Psoas muscle (tissue), 8 donors: ENCODE results near the gene KLHDC7B. TPM values are rescaled to one million over a fixed set of nuclear protein-coding genes. Genes with fewer than 3 reads are reported as not detected.

Experiments used
- ATAC-seq, 4 donors: fragments of 200-7000 bp; cut with Tn5 transposase; one replicate each; pipeline ENCODE4 v1.9.1; 2020; ENCODE audit warnings: moderate library complexity in 3 of 4, mild to moderate bottlenecking in 2 of 4
- DNase-seq, 2 donors: peaks; one replicate each; pipeline ENCODE4 v3.0.0-alpha.2; 2020
- H3K27ac ChIP-seq: fragments of 200-600 bp; one replicate; pipeline ENCODE4 v1.8.0; 2022
- H3K27me3 ChIP-seq, 3 donors: fragments of 200-600 bp in 1 of 3; one replicate each; pipeline versions ENCODE4 v1.6.1 to v1.8.0; 2013 to 2022; ENCODE audit warnings: low read length in 2 of 3, mild to moderate bottlenecking in 2 of 3, moderate library complexity in 1 of 3; ENCODE audit not compliant: insufficient read depth in 3 of 3
- H3K36me3 ChIP-seq, 2 donors: fragments of 200-600 bp in 1 of 2; one replicate each; pipeline versions ENCODE4 v1.6.1 to v1.8.0; 2013 to 2022; ENCODE audit warnings: low read depth in 1 of 2, mild to moderate bottlenecking in 1 of 2, moderate library complexity in 1 of 2; ENCODE audit not compliant: insufficient read depth in 1 of 2
- H3K4me1 ChIP-seq: fragments of 200-600 bp; one replicate; pipeline ENCODE4 v1.8.0; 2022
- H3K4me3 ChIP-seq: fragments of 200-600 bp; one replicate; pipeline ENCODE4 v1.8.0; 2022; ENCODE audit warnings: mild to moderate bottlenecking
- H3K9me3 ChIP-seq: fragments of 200-600 bp; one replicate; pipeline ENCODE4 v1.8.0; 2022
- WGBS, 3 donors: extraction: QIAGEN DNeasy Blood & Tissue Kit; methylation state at CpG; one replicate each; pipeline versions ENCODE4 v1.1.6 to v1.1.7; 2013; 5-methylcytosine and 5-hydroxymethylcytosine counted together
- intact Hi-C, 2 donors: fragments of 100-400 bp; cut with DNase I; formaldehyde crosslinking; loops; one replicate each; pipeline versions ENCODE4 v1.11.0 to v1.14.2; 2022
- polyA plus RNA-seq, 3 donors: library from polyadenylated mRNA; stranded (reverse); fragments of 200-250 nt; gene quantifications; one replicate each; pipeline ENCODE4 v1.2.3, GENCODE V29; 2013
- total RNA-seq, 4 donors: library from RNA; stranded (reverse); fragmentation: NEBNext Ultra II Directional in 2 of 4; extraction: Animal tissue kit (Norgen Biotek cat#: 25700) in 2 of 4; gene quantifications; one replicate each; pipeline versions ENCODE4 v1.2.1 to v1.2.4, GENCODE V29; 2021 to 2023
- TF ChIP-seq, protein P1 (sequence below): fragments of 200-600 bp; IDR thresholded peaks from one replicate; pipeline ENCODE4 v1.8.0; 2022; ENCODE audit warnings: antibody characterized with exemption
- donor health status: healthy with polysubstance abuse.
- donor health status: DM: no; HTN: no; CAD: no; lungs with moderate emphysema.
- donor health status: Bipolar disorder and iron deficiency.
- donor health status: healthy.
- donor health status: DM: yes; HTN: yes; CAD: no.
- donor health status: DM: no; HTN: no; CAD: no.
- donor health status: DM: no; HTN: no; CAD: no.
- donor health status: DM: yes; HTN: yes; CAD: no.

The KLHDC7B gene
- total and polyA plus RNA-seq, 7 donors, result 0.01 to 0.11 (median 0.01) TPM; not detected in 4

DNA sequence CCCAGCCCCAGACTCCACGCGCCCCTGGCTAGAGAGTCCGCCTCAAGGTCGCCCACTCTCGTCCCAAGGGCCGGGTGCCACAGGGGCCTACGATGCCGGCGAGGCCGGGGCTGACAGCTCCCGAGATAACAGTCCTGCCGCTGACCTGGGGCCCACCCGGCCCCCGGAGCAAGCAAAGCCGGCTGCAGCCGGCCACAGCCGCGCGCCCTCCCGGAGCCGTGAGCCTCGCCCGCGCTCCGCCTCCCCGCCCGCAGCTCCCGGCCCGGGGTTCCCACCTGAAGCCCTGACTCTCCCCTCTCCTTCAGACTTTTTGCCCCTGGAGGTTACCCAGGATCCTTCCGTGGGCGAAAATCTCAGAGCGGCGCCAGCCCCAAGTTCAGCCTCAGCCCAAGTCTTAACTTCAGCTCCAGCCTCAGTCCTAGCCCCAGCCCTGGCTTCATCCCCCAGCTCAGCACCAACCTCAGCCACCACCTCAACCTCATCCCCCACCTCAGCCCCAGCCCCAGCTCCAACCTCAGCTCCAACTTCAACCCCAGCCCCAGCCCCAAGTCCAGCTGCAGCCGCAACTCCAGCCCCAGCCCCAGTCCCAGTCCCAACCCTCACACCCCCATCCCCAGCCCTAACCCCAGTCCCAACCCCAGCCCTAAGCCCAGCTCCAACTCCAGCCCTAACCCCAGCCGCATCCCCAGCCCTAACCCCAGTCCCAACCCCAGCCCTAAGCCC, 1.7 kb downstream of the KLHDC7B start:
- no peaks in the 10 kb centered on the region for H3K9me3 ChIP-seq
- intact Hi-C loops, result no loop called here
- ATAC-seq (no peak), DNase-seq (peak in 1 of 2 donors; percentile 49)
- H3K4me3 ChIP-seq, result no peak overlapping the region
- TF ChIP-seq, protein P1, sequence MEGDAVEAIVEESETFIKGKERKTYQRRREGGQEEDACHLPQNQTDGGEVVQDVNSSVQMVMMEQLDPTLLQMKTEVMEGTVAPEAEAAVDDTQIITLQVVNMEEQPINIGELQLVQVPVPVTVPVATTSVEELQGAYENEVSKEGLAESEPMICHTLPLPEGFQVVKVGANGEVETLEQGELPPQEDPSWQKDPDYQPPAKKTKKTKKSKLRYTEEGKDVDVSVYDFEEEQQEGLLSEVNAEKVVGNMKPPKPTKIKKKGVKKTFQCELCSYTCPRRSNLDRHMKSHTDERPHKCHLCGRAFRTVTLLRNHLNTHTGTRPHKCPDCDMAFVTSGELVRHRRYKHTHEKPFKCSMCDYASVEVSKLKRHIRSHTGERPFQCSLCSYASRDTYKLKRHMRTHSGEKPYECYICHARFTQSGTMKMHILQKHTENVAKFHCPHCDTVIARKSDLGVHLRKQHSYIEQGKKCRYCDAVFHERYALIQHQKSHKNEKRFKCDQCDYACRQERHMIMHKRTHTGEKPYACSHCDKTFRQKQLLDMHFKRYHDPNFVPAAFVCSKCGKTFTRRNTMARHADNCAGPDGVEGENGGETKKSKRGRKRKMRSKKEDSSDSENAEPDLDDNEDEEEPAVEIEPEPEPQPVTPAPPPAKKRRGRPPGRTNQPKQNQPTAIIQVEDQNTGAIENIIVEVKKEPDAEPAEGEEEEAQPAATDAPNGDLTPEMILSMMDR, result no peak
- no peaks in the 10 kb centered on the region for H3K4me1 ChIP-seq
- no peaks in the 10 kb centered on the region for H3K36me3 ChIP-seq
- 17 to 23% (median 18%) methylated on average over 25 to 35 of the region's 35 CpGs for WGBS, 3 donors
- no peak overlapping the region for H3K27ac ChIP-seq
- peaks cover 0 to 62% (median 32%) of the 10 kb centered on the region in 3 donors for H3K27me3 ChIP-seq

DNA sequence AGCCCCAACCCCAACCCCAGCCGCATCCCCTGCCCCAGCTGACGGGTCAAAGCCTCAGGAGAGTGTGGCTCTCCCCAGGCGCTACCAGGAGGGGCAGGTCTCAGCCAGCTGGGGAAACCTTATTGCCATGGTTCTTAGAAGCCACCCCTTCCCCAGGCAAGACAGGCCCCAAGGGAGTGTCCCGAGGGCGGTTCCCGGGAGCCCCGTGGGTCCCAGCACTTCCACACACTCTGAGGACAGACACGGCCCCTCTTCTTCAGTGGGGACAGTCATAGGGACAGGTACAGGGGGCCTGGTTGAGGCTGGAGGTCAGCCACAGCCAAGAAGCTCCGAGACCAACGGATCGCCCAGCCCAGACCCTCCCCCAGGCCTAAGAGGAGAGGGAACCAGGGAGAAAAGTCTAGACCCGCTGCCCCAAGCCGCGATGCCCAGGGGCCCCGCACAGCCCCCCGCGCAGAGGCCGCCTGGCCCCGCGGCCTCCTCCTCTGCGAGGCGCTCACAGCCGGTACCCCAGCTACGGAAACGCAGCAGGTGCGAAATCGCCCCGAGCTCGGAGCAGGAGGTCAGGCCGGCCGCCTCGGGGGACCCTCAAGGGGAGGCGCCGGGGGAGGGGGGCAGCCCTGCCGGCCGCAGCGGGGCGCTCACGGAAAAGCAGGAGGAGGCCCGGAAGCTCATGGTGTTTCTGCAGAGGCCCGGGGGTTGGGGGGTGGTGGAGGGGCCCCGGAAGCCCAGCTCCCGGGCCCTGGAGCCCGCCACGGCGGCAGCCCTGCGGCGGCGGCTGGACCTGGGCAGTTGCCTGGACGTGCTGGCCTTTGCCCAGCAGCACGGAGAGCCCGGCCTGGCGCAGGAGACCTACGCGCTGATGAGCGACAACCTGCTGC, 2.6 kb downstream of the KLHDC7B start:
- intact Hi-C loops, result no loop called here
- DNase-seq, result peak in 1 of 2 donors; percentile 59
- peak overlapping the region; percentile 30 for H3K4me3 ChIP-seq
- peak; percentile 11 to 49 (median 29) for ATAC-seq
- no peaks in the 10 kb centered on the region for H3K36me3 ChIP-seq
- TF ChIP-seq, protein P1, result no peak
- H3K9me3 ChIP-seq, result no peaks in the 10 kb centered on the region
- H3K4me1 ChIP-seq, result no peaks in the 10 kb centered on the region
- peaks cover 0 to 67% (median 32%) of the 10 kb centered on the region in 3 donors for H3K27me3 ChIP-seq
- 5 to 11% (median 7%) methylated on average over 29 to 56 of the region's 56 CpGs for WGBS, 3 donors
- H3K27ac ChIP-seq, result no peak overlapping the region

DNA sequence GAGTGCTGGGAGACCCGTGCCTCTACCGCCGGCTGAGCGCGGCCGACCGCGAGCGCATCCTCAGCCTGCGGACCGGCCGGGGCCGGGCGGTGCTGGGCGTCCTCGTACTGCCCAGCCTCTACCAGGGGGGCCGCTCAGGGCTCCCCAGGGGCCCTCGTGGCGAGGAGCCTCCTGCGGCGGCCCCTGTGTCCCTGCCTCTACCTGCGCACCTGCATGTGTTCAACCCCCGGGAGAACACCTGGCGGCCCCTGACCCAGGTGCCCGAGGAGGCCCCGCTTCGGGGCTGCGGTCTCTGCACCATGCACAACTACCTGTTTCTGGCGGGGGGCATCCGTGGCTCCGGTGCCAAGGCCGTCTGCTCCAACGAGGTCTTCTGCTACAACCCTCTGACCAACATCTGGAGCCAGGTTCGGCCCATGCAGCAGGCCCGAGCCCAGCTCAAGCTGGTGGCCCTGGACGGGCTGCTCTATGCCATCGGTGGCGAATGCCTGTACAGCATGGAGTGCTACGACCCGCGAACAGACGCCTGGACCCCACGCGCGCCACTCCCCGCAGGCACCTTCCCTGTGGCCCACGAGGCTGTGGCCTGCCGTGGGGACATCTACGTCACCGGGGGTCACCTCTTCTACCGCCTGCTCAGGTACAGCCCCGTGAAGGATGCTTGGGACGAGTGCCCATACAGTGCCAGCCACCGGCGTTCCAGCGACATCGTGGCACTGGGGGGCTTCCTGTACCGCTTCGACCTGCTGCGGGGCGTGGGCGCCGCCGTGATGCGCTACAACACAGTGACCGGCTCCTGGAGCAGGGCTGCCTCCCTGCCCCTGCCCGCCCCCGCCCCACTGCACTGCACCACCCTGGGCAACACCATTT, 3.5 kb downstream of the KLHDC7B start:
- intact Hi-C loops, result no loop called here
- no peaks in the 10 kb centered on the region for H3K36me3 ChIP-seq
- peaks cover 0 to 66% (median 32%) of the 10 kb centered on the region in 3 donors for H3K27me3 ChIP-seq
- no peak overlapping the region for H3K27ac ChIP-seq
- H3K9me3 ChIP-seq, result no peaks in the 10 kb centered on the region
- ATAC-seq (no peak), DNase-seq (peak in 1 of 2 donors; percentile 47)
- TF ChIP-seq, protein P1, result no peak
- H3K4me3 ChIP-seq, result peak overlapping the region; percentile 30
- no peaks in the 10 kb centered on the region for H3K4me1 ChIP-seq
- 57 to 73% (median 65%) methylated on average over 46 to 68 of the region's 68 CpGs for WGBS, 3 donors

DNA sequence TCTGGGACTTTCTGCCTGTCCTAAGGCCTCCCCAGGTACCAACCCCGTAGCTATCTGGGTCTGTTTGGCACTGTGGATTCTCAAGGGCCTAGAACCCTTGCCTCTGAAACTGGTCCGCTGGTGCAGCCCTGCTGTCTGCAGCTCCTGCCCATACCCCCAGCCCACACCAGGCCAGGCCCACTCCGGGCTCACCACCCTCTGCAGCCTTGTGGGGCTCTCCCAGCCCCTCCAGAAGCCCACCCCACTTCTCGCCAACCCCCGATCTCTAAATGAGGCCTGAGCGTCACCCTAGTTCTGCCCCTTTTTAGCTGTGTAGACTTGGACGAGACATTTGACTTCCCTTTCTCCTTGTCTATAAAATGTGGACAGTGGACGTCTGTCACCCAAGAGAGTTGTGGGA, 4.7 kb downstream of the KLHDC7B start:
- Histone ChIP-seq H3K27ac (no peak overlapping the region), H3K36me3 (no peaks in the 10 kb centered on the region), H3K27me3 (peaks cover 0 to 55% (median 32%) of the 10 kb centered on the region in 3 donors), H3K9me3 (no peaks in the 10 kb centered on the region), H3K4me1 (no peaks in the 10 kb centered on the region), H3K4me3 (no peak overlapping the region)
- intact Hi-C loops, result no loop called here
- TF ChIP-seq, protein P1, result no peak
- peak in 1 of 2 donors; percentile 30 for DNase-seq
- no peak for ATAC-seq
- 87 to 92% (median 88%) methylated on average over 7 to 8 of the region's 8 CpGs for WGBS, 3 donors
